GM10266 (cell line): ENCODE measurements around the gene GRB10.
"Not testable (repeated sequence)": the region's sequence is repeated elsewhere in the genome, so short reads cannot be mapped to it uniquely, and the experiment has no call there.

Experiments used
- DNase-seq: peaks from one replicate; pipeline ENCODE4 v3.0.0; 2012; ENCODE audit errors: extremely low spot score
- TF ChIP-seq, protein P1 (sequence below): IDR thresholded peaks from 2 replicates; pipeline ENCODE4 v1.5.1; 2012; ENCODE audit warnings: mild to moderate bottlenecking, low read depth; ENCODE audit not compliant: control insufficient read depth, insufficient read depth; ENCODE audit errors: missing control alignments

GRB10 gene

DNA sequence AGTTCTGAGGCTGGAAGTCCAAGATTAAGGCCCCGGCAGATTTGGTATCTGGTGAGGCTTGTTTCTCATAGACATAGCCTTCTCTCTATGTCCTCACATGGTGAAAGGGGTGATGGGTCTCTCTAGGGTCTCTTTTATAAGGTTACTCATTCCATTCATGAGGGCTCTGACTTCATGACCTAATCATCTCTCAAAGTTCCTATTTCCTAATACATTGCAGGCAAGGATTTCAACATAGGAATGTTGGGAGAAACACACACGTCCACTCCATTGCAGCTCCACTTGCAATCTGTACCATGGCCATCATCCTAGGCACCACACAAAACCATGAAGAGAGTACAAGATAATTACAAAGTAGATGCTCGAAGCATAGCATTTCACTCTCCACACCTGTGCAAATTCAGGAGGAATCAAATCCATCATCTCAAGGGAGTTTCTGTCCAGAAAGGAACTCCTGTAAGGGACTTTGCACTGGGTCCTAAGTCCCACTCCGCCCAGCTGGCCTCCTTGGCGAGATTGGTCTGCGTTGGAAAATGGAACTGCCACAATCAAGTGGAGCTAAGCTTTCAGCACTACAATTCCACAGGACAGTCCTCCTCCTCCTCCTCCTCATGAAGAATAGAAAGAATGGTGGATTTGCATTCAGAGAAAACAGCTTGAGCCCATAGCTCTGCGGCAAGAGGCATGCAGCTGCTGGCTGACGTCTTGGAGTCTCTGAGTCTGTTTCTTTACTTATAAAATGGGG lies 226.3 kb downstream of the GRB10 start:
- TF ChIP-seq, protein P1, sequence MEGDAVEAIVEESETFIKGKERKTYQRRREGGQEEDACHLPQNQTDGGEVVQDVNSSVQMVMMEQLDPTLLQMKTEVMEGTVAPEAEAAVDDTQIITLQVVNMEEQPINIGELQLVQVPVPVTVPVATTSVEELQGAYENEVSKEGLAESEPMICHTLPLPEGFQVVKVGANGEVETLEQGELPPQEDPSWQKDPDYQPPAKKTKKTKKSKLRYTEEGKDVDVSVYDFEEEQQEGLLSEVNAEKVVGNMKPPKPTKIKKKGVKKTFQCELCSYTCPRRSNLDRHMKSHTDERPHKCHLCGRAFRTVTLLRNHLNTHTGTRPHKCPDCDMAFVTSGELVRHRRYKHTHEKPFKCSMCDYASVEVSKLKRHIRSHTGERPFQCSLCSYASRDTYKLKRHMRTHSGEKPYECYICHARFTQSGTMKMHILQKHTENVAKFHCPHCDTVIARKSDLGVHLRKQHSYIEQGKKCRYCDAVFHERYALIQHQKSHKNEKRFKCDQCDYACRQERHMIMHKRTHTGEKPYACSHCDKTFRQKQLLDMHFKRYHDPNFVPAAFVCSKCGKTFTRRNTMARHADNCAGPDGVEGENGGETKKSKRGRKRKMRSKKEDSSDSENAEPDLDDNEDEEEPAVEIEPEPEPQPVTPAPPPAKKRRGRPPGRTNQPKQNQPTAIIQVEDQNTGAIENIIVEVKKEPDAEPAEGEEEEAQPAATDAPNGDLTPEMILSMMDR, result no peak
- DNase-seq, result no peak

DNA sequence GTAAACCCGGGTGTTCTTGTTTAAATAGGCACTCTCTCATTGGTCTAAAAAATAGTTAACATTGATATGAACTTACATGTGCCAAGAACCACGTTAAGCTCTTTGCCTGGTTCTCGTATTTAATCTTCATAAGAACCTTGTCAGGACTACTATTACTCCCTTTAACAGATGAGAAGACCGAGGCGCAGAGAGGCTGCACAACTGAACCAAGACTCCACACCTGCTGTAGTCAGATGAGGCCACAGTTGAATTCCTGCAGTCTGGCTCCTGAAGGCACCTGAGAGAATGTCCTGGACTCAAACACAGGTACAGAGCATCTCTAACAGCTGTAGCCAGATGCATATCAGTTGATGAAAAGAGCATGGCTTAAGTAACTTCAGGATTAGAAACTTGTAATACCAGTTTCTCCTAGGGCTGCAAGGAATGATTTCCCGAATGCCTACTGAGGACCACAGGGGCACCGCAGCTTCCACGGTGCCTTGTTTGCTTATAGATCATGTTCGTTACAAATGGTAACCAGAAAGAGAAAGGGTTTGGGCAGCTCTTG lies 227.0 kb downstream of the GRB10 start:
- DNase-seq, result no peak
- TF ChIP-seq, protein P1, result no peak

DNA sequence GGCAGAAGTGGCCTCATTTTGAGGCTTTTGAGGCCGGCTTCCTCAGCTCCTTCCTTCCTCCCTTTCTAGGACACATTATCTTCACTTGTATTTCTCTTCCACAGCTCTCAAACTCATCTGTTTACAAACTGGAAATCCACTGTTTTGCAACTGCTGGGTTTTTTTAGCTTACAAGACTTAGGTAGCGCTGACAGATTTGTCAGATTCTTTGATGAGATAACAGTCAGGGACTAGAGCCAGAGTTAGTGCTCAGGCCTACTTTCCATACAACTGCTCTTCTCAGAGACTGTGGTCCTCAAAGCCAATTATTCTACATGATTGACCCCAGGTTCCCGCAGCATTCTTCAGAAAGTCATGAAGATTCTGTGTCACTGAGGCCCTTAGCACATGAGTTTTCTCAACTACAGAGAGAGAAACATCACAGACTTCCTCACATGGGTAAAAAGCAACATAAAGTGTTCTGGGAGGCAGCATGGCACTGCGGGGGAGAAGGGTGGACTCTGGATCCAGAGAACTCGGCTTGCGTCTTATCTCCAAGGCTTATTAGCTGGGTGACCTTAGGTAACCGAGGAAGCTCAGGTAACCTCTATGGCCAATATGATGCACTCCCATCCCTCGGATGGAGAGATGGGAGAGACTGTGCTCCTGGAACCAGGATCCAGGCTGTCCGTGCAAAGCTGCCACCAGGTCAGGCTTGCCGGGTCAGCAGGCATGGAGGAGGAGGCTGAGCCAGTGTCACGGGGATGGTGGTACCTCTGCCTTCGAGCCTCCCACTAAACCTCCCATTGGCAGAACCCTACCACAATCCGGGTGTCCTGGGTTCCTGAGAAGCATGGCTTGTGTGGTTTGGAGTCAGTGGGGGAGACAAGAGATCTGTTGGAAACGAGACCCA lies 228.0 kb downstream of the GRB10 start:
- TF ChIP-seq, protein P1, result no peak
- DNase-seq, result no peak

DNA sequence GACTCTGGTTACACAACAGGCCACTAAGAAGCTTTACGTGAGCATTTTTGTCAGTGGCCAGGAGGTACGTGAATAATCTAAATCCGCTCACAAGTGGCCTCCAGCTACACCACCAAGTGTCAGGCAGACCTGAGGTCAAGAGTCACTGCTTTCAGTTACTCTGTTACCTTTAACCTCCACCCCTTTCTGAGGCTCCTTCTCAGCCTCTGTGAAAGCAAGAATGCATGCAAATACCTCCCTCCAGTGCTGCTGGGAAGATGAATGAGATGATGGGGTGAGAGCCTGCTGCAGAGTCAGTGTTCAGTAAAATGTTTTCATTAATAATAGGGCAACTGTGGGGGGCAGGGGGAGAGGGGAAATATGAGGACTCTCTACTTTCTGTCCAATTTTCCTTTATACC lies 228.7 kb downstream of the GRB10 start:
- DNase-seq, result no peak
- TF ChIP-seq, protein P1, result no peak

DNA sequence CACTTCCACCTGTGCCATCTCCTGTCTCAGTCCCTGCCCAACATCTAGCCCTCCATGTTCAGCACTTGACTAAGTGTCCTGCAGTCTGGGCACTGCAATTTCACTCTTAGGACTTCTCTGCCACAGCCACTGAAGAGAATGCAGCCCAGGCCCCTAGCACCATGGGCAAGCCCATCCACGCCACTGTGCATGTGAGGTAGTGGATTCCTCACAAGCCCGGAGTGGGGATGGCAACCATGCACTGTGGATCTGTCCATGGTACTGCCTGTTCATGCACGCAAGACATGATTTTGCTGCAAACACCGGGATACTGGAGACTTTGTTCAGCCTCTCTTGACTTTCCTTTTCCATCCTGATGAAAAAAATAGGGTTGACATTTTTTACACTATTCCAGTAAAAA lies 229.8 kb downstream of the GRB10 start:
- TF ChIP-seq, protein P1, result no peak
- no peak for DNase-seq

DNA sequence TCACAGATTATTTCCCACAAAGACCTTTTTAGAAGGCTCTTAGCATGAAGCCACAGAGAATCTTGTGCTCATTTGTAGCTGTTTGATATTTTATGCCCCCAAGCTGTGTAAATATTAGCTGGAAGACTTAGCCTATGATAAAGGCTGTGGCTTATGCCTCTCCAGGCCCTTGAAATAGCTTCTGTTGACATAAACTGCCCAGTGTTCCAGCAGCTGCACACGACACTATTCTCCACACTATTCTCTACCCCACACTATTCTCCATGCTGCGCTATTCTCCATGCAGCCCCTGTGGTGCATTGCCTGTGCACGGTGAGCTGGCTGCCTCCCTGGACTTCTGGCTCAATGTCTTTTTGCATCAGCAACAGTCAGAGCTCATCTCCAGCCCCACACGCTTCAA lies 230.6 kb downstream of the GRB10 start:
- DNase-seq, result no peak
- TF ChIP-seq, protein P1, result no peak

DNA sequence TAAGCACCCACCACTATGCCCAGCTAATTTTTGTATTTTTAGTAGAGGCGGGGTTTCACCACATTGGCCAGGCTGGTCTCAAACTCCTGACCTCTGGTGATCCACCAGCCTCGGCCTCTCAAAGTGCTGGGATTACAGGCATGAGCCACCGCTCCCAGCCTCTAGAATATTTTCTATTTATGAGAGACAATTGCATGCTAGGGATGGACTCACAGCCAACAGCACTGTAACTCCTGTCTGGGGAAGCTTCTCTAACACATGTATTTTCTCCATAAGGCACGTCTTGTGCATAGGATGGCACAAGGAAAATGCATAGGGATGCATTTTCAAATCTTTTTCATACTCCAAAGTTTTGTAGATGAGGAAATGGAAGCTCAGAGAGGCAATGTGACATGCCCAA lies 237.1 kb downstream of the GRB10 start:
- not testable (repeated sequence) for DNase-seq
